Lower leg skin (tissue), 3 donors: Measurements from ENCODE around the gene DACT2.

ENCODE experiments used
- POLR2A ChIP-seq, 2 donors: fragments of 450-650 bp; IDR thresholded peaks; one replicate each; pipeline ENCODE4 v1.6.1; 2016 to 2017; ENCODE audit warnings: antibody characterized with exemption in 2 of 2, mild to moderate bottlenecking in 1 of 2, moderate library complexity in 1 of 2
- TF ChIP-seq, protein P1 (sequence below), 3 donors: fragments of 450-650 bp; IDR thresholded peaks; one replicate each; pipeline ENCODE4 v1.5.1; 2016; ENCODE audit warnings: antibody characterized with exemption in 3 of 3, mild to moderate bottlenecking in 3 of 3, moderate library complexity in 2 of 3

DNA sequence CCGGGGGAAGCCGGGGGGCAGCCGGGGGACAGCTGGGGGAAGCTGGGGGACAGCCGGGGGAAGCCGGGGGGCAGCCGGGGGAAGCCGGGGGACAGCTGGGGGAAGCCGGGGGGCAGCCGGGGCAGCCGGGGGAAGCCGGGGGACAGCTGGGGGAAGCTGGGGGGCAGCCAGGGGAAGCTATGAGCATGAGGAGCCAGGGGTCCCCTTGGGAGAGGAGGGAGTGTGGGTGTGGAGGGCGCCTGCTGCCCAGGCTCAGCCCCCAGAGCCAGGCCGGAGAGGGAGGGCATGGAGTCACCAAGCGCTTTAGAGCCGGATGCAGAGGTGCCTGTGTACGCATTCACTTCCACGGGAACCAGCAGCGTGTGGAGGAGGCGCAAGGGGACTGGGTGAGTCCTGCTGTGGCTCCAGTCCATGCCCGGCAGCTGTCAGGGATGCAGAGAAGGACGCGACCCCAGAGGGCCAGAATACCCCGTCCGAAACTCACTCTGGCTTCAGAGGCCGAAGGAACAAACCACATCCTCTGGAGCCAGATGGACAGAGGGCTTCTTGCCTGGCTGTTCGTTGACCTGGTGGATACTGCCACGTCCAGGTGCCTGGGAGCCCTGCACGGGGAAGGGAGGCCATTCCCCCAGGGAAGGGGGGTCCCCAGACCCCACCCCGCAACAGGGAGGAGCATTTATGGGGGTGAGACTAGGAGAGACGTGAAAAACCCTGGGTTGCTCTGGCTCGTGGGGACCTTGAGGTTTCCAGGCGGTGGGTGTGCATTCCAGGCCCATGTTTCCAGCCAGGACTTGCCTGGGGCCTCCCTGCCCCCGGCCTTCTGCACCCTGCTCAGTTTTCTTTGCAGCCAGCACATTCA, 26.5 kb upstream of the DACT2 start:
- no peak for TF ChIP-seq POLR2A (IDR thresholded peaks at IDR 0.05)
- TF ChIP-seq, protein P1, sequence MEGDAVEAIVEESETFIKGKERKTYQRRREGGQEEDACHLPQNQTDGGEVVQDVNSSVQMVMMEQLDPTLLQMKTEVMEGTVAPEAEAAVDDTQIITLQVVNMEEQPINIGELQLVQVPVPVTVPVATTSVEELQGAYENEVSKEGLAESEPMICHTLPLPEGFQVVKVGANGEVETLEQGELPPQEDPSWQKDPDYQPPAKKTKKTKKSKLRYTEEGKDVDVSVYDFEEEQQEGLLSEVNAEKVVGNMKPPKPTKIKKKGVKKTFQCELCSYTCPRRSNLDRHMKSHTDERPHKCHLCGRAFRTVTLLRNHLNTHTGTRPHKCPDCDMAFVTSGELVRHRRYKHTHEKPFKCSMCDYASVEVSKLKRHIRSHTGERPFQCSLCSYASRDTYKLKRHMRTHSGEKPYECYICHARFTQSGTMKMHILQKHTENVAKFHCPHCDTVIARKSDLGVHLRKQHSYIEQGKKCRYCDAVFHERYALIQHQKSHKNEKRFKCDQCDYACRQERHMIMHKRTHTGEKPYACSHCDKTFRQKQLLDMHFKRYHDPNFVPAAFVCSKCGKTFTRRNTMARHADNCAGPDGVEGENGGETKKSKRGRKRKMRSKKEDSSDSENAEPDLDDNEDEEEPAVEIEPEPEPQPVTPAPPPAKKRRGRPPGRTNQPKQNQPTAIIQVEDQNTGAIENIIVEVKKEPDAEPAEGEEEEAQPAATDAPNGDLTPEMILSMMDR (IDR thresholded peaks at IDR 0.05), result no peak
